Activated T-helper 9 cell treated with anti-CD3 and anti-CD28 coated beads, Interleukin-2, amount 50 U/mL, for 16 hours (primary cell): ENCODE data around the gene CPHXL2.

Source experiments
- DNase-seq: peaks from one replicate; pipeline ENCODE4 v3.0.0-alpha.2; 2020; ENCODE audit warnings: low read depth

The CPHXL2 gene

DNA sequence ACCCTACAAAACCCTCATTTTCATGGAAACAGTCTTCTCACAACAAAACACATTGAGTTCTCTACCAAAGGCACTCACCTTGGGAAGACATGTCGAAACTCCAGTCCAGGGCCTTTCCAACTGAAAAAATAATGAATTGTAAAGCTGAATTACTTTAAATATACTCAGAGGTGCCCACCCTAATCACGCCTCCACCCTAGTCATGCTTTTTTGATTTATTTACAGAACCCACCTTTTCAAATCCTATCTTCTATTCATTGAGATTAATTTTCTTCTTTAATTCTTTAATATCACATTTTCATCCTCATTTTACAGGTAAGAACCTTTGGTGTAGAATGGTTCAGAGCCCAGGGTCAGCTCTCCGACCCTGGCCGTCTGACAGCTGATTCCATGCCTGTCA lies at the start of gene CPHXL2:
TSS of gene CPHXL2 (minus strand) at position 101 of the 400 bp plus-strand sequence. CDS start at position 91, 10 bp downstream.
- no peak for DNase-seq

DNA sequence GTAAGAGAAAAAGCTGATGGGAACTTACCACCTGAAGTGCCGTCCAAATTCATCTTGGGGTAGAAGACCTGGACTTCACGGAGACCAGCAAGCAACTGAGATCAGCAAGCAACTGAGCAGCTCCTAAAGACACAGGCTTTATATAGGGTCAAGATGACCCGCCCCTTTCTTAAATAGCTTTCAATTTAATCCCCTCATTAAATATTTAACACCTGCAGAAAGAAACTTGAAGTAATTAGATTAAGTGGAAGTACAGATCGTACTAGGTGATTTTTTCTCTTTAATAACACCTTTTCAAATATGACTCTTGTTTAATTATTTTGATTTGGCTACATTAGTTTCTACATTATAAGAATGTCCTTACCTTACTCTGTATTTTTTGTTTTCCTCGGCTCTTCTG lies 49.6 kb upstream of the CPHXL2 start, which contains the start of gene CPHXL:
TSS of gene CPHXL (minus strand) at position 101 of the 400 bp plus-strand sequence. CDS start at position 53, 48 bp downstream.
- DNase-seq: no peak

- no peak for DNase-seq
These were observed 41.6 kb upstream of the CPHXL2 start for GRCh38 chr16:75718452-75718851.

GRCh38 chr16:75714661-75715060 lies 37.9 kb upstream of the CPHXL2 start:
- DNase-seq: no peak

DNA sequence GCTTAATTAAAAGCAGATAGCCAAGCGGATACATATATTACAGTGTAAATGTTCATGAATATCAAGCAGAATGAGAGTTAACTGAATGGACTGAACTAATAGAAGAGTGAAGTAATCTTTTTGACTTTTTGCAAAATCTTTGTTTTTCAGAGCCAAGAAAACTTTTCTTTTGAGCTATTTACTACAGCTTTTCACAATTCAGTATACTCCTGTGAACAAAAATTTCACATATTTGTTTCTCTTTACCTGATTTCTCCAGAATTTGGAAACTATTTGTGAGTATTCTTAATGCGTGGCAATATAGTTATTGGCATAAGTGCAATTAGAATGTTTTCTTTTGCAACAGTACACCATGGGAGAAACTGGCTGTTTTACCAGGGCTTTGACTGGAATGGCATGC lies 33.5 kb upstream of the CPHXL2 start:
- DNase-seq: no peak

DNA sequence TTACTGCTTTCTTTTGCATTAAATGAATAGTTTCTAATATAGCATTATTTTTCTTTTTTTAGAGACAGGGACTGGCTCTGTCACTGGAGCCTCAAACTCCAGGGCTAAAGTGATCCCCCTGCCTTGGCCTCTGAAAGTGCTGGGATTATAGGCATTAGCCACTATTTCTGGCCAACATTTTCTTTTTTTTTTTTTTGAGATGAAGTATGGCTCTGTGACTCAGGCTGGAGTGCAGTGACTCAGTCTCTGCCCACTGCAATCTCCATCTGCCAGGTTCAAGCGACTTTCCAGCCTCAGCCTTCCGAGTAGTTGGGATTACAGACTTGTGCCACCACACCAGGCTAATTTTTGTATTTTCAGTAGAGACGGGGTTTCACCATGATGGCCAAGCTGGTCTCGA lies 26.5 kb upstream of the CPHXL2 start:
- no peak for DNase-seq

- DNase-seq: no peak
These were observed 25.4 kb upstream of the CPHXL2 start for GRCh38 chr16:75702242-75702641.

GRCh38 chr16:75701361-75701760 lies 24.6 kb upstream of the CPHXL2 start, which contains the start of gene DUXB:
TSS of gene DUXB (minus strand) at chr16:75701461. CDS start at chr16:75701418, 43 bp downstream.
- no peak for DNase-seq

DNA sequence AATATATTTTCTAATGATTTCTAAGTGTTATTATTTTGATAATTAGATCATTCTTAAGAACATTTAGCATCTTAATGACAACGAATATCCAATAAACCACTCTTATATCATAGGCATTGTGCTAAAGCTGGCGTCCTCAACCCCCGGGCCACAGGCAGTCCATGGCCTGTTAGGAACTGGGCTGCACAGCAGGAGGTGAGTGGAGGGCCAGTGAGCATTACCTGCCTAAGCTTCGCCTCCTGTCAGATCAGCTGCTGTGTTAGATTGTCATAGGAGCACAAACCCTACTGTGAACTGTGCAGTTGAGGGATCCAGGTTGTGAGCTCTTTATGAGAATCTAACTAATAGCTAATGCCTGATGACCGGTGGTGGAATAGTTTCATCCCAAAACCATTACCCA lies 20.8 kb upstream of the CPHXL2 start:
- DNase-seq: no peak

DNA sequence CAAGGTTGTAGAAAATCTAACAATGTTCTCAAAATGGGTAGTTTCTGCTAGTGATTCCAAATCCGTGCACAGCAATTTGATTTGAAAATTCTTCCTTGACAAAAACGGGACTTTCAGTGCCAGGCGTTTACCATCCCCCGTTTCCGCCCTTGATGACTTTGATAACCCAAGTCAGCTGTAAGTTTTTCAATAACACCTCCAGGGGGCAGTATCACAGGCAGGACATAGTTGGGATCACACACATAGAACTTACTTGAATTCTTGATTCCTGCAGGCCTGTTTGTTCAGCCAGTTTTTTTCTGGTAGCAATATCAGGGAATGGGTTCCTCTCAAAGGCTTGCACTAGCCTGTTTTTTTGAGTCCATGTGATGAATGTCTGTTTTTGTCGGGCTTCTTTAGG lies 18.9 kb upstream of the CPHXL2 start:
- no peak for DNase-seq

DNA sequence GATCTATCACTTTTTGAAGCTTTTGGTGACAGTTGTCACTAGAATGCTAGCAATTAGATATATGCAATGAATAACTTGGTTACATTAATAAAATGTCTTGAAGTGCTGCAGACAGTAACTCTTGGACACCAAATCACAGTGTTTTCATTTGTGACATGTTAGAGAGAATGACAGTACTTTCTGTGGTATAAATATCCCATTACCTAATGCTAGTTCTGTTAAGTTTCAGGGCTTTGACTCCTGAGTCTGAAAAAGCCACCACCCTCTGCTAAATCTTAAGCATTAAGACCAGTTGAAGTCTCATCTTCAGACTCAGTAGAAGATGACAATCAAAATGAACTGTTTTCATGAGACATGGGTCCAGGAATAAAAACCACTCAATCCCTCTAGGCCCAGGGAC lies 10.6 kb upstream of the CPHXL2 start:
- no peak for DNase-seq

DNA sequence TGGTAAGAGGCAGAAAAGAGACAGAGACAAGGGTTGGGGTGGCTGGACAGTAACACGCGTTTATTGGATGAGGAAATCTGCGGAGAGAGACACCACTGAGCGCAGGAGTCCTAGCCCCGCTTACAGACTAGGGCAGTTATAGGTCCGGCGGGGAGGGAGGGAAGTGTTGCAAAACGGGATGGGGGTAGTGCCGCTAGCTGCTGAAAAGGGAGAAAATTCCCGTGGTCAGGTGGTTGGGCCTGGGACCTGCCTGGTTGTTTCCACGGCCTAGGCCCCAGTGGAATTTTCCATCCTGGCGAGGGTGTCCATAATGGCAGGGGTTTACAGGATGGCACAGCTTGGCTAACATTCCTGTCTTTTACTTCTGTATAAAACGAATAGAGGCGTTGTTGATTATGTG lies 5.5 kb upstream of the CPHXL2 start:
- no peak for DNase-seq

GRCh38 chr16:75679366-75679765 lies 2.6 kb upstream of the CPHXL2 start:
- DNase-seq: no peak

- no peak for DNase-seq
These were observed 9.3 kb downstream of the CPHXL2 start for GRCh38 chr16:75667503-75667902.

DNA sequence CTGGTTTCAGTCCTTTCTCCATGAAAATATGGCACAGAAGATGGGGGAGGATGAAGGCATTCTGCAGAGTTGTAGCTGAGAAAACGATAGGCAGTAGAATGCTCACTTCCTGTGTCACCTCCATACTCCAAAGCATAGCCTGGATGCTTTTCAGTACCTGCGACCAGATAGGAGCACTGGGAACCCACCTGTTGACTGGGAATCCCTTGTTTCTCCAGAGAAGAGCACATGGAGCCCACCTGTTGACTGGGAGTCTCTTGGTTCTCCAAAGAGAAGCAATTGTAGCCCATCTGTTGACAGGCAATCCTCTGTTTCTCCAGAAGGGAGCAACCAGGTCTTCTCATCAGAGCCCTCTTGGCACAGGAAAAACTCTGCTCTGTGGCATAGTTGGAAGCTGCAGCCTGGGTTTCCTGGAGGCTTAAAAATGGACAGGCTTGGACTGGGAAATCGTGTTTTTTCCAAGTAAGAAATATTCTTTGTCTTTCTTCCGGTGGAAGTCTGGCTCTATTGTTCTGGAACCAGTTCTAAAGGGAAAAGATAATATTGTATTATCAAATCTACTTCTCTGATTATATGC lies 16.0 kb downstream of the CPHXL2 start:
- no peak for DNase-seq

DNA sequence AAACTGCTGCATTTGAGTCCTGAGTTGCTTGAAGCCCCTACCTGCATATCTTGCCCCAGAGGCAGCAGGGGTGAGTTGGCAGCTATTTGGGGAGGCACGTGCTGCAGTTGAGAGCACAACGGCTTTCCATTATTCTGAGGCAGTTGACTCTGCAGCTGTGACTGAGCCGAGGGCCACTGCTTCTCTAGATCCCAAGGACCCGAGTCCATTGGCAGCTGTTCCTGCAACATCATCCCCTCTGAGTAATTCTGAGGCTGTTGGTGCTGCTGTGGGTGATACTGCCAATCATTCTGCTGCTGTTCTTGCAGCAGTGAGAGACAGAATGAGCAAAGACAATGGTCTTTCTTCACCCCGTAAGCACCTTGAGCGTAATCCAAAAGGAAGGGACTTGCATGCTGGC lies 16.5 kb downstream of the CPHXL2 start:
- DNase-seq: no peak

DNA sequence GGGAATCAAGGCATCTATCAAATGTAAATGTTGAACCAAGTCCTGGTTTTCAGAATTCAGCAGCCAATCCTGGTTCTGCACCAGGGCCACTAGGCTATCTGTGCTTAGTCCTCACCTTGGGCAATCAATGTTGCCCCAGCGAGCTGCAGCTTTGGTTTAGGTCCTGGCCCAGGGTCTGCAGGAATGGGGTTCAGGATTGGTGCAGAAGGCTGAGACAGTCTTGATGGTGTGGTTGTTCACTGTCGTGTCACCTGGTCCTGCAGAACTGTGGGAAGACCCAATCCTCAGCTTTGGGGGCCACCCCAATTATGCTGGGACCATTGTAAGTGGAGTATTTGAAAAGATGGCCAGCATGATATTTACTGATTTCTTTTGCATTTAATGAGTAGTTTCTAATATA lies 18.6 kb downstream of the CPHXL2 start:
- no peak for DNase-seq

GRCh38 chr16:75653922-75654321 lies 22.9 kb downstream of the CPHXL2 start:
- DNase-seq: no peak

DNA sequence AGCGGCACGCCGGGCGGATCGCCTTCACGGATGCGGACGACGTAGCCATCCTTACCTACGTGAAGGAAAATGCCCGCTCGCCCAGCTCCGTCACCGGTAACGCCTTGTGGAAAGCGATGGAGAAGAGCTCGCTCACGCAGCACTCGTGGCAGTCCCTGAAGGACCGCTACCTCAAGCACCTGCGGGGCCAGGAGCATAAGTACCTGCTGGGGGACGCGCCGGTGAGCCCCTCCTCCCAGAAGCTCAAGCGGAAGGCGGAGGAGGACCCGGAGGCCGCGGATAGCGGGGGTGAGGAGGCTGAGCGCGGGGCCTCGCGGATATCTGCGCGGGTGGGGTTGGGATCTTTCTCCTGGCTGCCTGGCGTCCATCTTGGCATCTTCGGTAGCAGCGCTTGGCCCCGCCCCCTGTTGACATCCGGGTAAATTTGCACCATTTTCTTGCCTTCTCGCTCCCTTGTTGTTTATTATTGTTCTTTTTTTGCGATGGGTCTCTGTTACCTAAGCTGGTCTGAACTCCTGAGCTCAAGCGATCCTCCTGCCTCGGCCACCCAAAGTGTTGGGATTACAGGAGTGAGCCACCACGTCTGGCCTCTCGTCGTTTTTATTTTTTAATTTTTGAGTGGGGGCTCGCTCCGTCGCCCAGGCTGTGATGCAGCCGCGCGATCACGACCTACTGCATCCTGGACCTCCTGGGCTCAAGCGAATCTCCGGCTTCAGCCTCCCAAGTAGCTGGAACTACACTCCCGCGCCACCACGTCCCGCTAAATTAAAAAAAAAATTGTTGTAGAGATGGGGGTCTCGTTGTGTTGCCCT lies 28.3 kb downstream of the CPHXL2 start:
- peak; percentile 80 for DNase-seq

GRCh38 chr16:75647492-75648264 lies 29.1 kb downstream of the CPHXL2 start, which contains the start of the genes KARS1 and TERF2IP:
TSS of gene KARS1 (minus strand) at chr16:75647665. CDS start at chr16:75647639, 26 bp downstream.
TSS of gene TERF2IP (plus strand) at chr16:75647773. CDS start at chr16:75647883, 110 bp downstream.
- DNase-seq: peak; percentile 94

GRCh38 chr16:75647112-75647491 lies 29.7 kb downstream of the CPHXL2 start:
- no peak for DNase-seq

GRCh38 chr16:75644240-75645012 lies 32.4 kb downstream of the CPHXL2 start:
- DNase-seq: no peak
